K562 treated with DMSO at 1 percent for 12 hours (cell line): ENCODE measurements around the gene C12orf43. TPM values are rescaled to one million over a fixed set of nuclear protein-coding genes. Genes with fewer than 3 reads are reported as not detected.

Source experiments
- total RNA-seq: library from RNA; unstranded; fragments of 300-600 nt; gene quantifications from 2 replicates; pipeline ENCODE4 v1.2.3, GENCODE V29; 2022; ENCODE audit not compliant: insufficient read depth

C12orf43 gene
- 4.4 and 8.7 TPM in 2 replicates for total RNA-seq

GRCh38 chr12:121015825-121016766 lies at the start of gene C12orf43:
Gene C12orf43 (minus strand): TSS chr12:121016487. CDS start chr12:121016474, 13 bp downstream.

GRCh38 chr12:121038861-121039668 lies 22.8 kb upstream of the C12orf43 start, which contains the start of gene OASL:
Gene OASL (minus strand): TSS chr12:121039246. CDS start chr12:121038971, 275 bp downstream.

GRCh38 chr12:120978296-120979219 lies 37.7 kb downstream of the C12orf43 start, which contains the start of gene HNF1A:
Gene HNF1A (plus strand): TSS chr12:120978543. CDS start chr12:120978769, 226 bp downstream.

Other genes starting within 250 kb of the C12orf43 start
- 14.5 and 24.3 TPM in 2 replicates for gene SPPL3, start 112.1 kb downstream of the C12orf43 start, total RNA-seq
- not detected in 2 replicates for gene HNF1A, start 37.9 kb downstream of the C12orf43 start, total RNA-seq
- not detected in 2 replicates for gene OASL, start 22.8 kb upstream of the C12orf43 start, total RNA-seq
- gene P2RX7, start 116.4 kb upstream of the C12orf43 start, total RNA-seq, result 2.1 and 8.6 TPM in 2 replicates
- gene P2RX4, start 193.6 kb upstream of the C12orf43 start, total RNA-seq, result 48.6 and 60.6 TPM in 2 replicates